Central memory CD4-positive, alpha-beta T cell (primary cell): ENCODE measurements around the gene SHE.
A peak's percentile ranks its signal among the peaks of the same experiment; 100 is the strongest.
"Not testable (repeated sequence)": the region's sequence is repeated elsewhere in the genome, so short reads cannot be mapped to it uniquely, and the experiment has no call there.

Experiments
- DNase-seq: peaks from one replicate; pipeline ENCODE4 v3.0.0; 2022
- total RNA-seq, 3 experiments: gene quantifications; one replicate each; lab custom pipeline; 2026; lab: John Stamatoyannopoulos, UW

The SHE gene
- 0 to 0.19 (median 0.11) reads per million in 3 experiments for total RNA-seq

- DNase-seq = no peak
These were observed at the start of gene SHE, which contains the start of gene TDRD10 for GRCh38 chr1:154502066-154502743. Gene SHE (minus strand): TSS chr1:154502412. CDS start chr1:154502026, 386 bp downstream. Gene TDRD10 (plus strand): TSS chr1:154502219. CDS start chr1:154506904, 4,685 bp downstream.

- no peak for DNase-seq
These were observed 49.3 kb upstream of the SHE start for GRCh38 chr1:154551474-154551873.

- DNase-seq = no peak
These were observed 48.4 kb upstream of the SHE start for GRCh38 chr1:154550657-154551056.

- no peak for DNase-seq
These were observed 47.9 kb upstream of the SHE start for GRCh38 chr1:154550070-154550469.

- DNase-seq = no peak
These were observed 47.1 kb upstream of the SHE start for GRCh38 chr1:154549202-154549770.

- DNase-seq = no peak
These were observed 45.8 kb upstream of the SHE start for GRCh38 chr1:154548028-154548427.

- no peak for DNase-seq
These were observed 45.0 kb upstream of the SHE start for GRCh38 chr1:154547105-154547732.

GRCh38 chr1:154546264-154547063 lies 44.3 kb upstream of the SHE start:
- peak; percentile 39 for DNase-seq

GRCh38 chr1:154541231-154541630 lies 39.0 kb upstream of the SHE start:
- DNase-seq = no peak

GRCh38 chr1:154539486-154540483 lies 37.6 kb upstream of the SHE start:
- DNase-seq = no peak

GRCh38 chr1:154536570-154536969 lies 34.4 kb upstream of the SHE start:
- no peak for DNase-seq

- DNase-seq = no peak
These were observed 32.0 kb upstream of the SHE start for GRCh38 chr1:154533952-154534844.

- not testable (repeated sequence) for DNase-seq
These were observed 29.7 kb upstream of the SHE start for GRCh38 chr1:154531950-154532349.

- DNase-seq = no peak
These were observed 27.1 kb upstream of the SHE start for GRCh38 chr1:154529308-154529707.

- no peak for DNase-seq
These were observed 25.0 kb upstream of the SHE start for GRCh38 chr1:154527192-154527591.

GRCh38 chr1:154524881-154525280 lies 22.7 kb upstream of the SHE start:
- no peak for DNase-seq

- no peak for DNase-seq
These were observed 19.5 kb upstream of the SHE start for GRCh38 chr1:154521695-154522094.

- no peak for DNase-seq
These were observed 18.1 kb upstream of the SHE start for GRCh38 chr1:154520333-154520732.

- DNase-seq = no peak
These were observed 17.4 kb upstream of the SHE start for GRCh38 chr1:154519591-154519991.

GRCh38 chr1:154517661-154518060 lies 15.4 kb upstream of the SHE start:
- no peak for DNase-seq

GRCh38 chr1:154514066-154514553 lies 11.9 kb upstream of the SHE start:
- no peak for DNase-seq
